Measurements from ENCODE around the gene GABRB2.

DNA sequence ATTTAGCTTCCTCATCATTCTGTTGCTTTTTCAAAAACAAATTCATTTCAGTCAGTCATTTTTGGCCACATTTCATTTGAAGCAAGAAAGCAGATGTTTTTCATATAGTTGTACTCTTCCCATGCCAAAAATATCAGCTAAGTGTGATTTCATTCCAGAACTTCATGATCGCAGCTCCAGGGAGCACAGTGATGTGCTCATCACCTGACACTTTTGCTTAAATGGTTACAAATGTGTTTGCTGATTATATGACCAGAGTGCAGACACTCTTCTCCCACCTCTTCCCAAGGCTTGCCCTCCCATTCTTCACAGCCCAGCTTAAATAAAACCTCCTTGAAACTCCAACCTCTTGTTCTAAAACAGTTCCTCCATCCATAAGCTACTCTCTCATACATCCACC is 32.6 kb downstream of the GABRB2 start:
- TF ChIP-seq CTCF (IDR thresholded peaks at IDR 0.05; ENCODE audit: low read length) = no peak
- TF ChIP-seq EZH2 (IDR thresholded peaks at IDR 0.05; ENCODE audit: borderline replicate concordance, low read length) = no peak
